ENCODE data around the gene CCSER1. TPM values are rescaled to one million over a fixed set of nuclear protein-coding genes. Genes with fewer than 3 reads are reported as not detected.
"Not testable (repeated sequence)": the region's sequence is repeated elsewhere in the genome, so short reads cannot be mapped to it uniquely, and the experiment has no call there.

CCSER1 gene
- total and polyA plus RNA-seq, 4 donors: 0.18 to 2.3 (median 1.2) TPM

GRCh38 chr4:91267543-91267942 is 1140.3 kb downstream of the CCSER1 start:
- no peak for DNase-seq (ENCODE audit: low spot score)
- no peaks in the 10 kb centered on the region for H3K36me3 ChIP-seq (ENCODE audit: control insufficient read depth in 4 of 4, insufficient read depth in 3 of 4, low read depth in 1 of 4, low read length in 3 of 4)
- H3K9me3 ChIP-seq (ENCODE audit: control insufficient read depth in 4 of 4, low read length in 3 of 4): no peaks in the 10 kb centered on the region
- H3K27me3 ChIP-seq (ENCODE audit: control insufficient read depth in 4 of 4, insufficient read depth in 4 of 4, low read length in 3 of 4): no peaks in the 10 kb centered on the region
- no peak overlapping the region for H3K27ac ChIP-seq (ENCODE audit: low read depth in 1 of 2, low read length in 2 of 2)
- no peaks in the 10 kb centered on the region for H3K4me1 ChIP-seq (ENCODE audit: control insufficient read depth in 4 of 4, insufficient read depth in 4 of 4, low read length in 3 of 4)
- no peak overlapping the region for H3K4me3 ChIP-seq (ENCODE audit: low read depth in 1 of 3, low read length in 3 of 3)
- TF ChIP-seq RXRA (IDR thresholded peaks at IDR 0.05) (no peak), EGR1 (IDR thresholded peaks at IDR 0.05; ENCODE audit: low read depth in 2 of 2) (no peak), HNF4A (conservative IDR thresholded peaks at IDR 0.05) (no peak), FOXA1 (IDR thresholded peaks at IDR 0.05) (no peak), YY1 (IDR thresholded peaks at IDR 0.05) (no peak), MAX (IDR thresholded peaks at IDR 0.05) (no peak), RAD21 (IDR thresholded peaks at IDR 0.05) (no peak), HNF4G (IDR thresholded peaks at IDR 0.05) (no peak), ZBTB33 (IDR thresholded peaks at IDR 0.05) (no peak), TAF1 (conservative IDR thresholded peaks at IDR 0.05) (no peak), JUND (IDR thresholded peaks at IDR 0.05) (no peak), FOXA2 (IDR thresholded peaks at IDR 0.05) (no peak), SP1 (IDR thresholded peaks at IDR 0.05) (no peak), GABPA (IDR thresholded peaks at IDR 0.05 in 1 of 2, conservative IDR thresholded peaks at IDR 0.05 in 1 of 2) (no peak), NR2F2 (IDR thresholded peaks at IDR 0.05) (no peak)
- TF ChIP-seq, protein P1, sequence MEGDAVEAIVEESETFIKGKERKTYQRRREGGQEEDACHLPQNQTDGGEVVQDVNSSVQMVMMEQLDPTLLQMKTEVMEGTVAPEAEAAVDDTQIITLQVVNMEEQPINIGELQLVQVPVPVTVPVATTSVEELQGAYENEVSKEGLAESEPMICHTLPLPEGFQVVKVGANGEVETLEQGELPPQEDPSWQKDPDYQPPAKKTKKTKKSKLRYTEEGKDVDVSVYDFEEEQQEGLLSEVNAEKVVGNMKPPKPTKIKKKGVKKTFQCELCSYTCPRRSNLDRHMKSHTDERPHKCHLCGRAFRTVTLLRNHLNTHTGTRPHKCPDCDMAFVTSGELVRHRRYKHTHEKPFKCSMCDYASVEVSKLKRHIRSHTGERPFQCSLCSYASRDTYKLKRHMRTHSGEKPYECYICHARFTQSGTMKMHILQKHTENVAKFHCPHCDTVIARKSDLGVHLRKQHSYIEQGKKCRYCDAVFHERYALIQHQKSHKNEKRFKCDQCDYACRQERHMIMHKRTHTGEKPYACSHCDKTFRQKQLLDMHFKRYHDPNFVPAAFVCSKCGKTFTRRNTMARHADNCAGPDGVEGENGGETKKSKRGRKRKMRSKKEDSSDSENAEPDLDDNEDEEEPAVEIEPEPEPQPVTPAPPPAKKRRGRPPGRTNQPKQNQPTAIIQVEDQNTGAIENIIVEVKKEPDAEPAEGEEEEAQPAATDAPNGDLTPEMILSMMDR (IDR thresholded peaks at IDR 0.05; ENCODE audit: low read depth, low read length, missing input control): no peak
- TF ChIP-seq, protein P2, sequence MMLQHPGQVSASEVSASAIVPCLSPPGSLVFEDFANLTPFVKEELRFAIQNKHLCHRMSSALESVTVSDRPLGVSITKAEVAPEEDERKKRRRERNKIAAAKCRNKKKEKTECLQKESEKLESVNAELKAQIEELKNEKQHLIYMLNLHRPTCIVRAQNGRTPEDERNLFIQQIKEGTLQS (IDR thresholded peaks at IDR 0.05): no peak
- TF ChIP-seq, protein P3, sequence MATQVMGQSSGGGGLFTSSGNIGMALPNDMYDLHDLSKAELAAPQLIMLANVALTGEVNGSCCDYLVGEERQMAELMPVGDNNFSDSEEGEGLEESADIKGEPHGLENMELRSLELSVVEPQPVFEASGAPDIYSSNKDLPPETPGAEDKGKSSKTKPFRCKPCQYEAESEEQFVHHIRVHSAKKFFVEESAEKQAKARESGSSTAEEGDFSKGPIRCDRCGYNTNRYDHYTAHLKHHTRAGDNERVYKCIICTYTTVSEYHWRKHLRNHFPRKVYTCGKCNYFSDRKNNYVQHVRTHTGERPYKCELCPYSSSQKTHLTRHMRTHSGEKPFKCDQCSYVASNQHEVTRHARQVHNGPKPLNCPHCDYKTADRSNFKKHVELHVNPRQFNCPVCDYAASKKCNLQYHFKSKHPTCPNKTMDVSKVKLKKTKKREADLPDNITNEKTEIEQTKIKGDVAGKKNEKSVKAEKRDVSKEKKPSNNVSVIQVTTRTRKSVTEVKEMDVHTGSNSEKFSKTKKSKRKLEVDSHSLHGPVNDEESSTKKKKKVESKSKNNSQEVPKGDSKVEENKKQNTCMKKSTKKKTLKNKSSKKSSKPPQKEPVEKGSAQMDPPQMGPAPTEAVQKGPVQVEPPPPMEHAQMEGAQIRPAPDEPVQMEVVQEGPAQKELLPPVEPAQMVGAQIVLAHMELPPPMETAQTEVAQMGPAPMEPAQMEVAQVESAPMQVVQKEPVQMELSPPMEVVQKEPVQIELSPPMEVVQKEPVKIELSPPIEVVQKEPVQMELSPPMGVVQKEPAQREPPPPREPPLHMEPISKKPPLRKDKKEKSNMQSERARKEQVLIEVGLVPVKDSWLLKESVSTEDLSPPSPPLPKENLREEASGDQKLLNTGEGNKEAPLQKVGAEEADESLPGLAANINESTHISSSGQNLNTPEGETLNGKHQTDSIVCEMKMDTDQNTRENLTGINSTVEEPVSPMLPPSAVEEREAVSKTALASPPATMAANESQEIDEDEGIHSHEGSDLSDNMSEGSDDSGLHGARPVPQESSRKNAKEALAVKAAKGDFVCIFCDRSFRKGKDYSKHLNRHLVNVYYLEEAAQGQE (IDR thresholded peaks at IDR 0.05): no peak
- no peak overlapping the region for H3K9ac ChIP-seq (ENCODE audit: low read depth in 1 of 2, low read length in 2 of 2)

- not testable (repeated sequence) for H3K9ac ChIP-seq (ENCODE audit: low read depth in 1 of 2, low read length in 2 of 2); H3K27ac ChIP-seq (ENCODE audit: low read depth in 1 of 2, low read length in 2 of 2); H3K4me1 ChIP-seq (ENCODE audit: control insufficient read depth in 4 of 4, insufficient read depth in 4 of 4, low read length in 3 of 4); DNase-seq (ENCODE audit: low spot score); H3K27me3 ChIP-seq (ENCODE audit: control insufficient read depth in 4 of 4, insufficient read depth in 4 of 4, low read length in 3 of 4); H3K4me3 ChIP-seq (ENCODE audit: low read depth in 1 of 3, low read length in 3 of 3); H3K9me3 ChIP-seq (ENCODE audit: control insufficient read depth in 4 of 4, low read length in 3 of 4); H3K36me3 ChIP-seq (ENCODE audit: control insufficient read depth in 4 of 4, insufficient read depth in 3 of 4, low read depth in 1 of 4, low read length in 3 of 4)
- WGBS: 71% methylated on average over 4 of the region's 4 CpGs
These were observed 1141.3 kb downstream of the CCSER1 start for GRCh38 chr4:91268481-91268880.

Measured in liver (tissue), 9 donors.